ENCODE measurements around the gene IL10.

DNA sequence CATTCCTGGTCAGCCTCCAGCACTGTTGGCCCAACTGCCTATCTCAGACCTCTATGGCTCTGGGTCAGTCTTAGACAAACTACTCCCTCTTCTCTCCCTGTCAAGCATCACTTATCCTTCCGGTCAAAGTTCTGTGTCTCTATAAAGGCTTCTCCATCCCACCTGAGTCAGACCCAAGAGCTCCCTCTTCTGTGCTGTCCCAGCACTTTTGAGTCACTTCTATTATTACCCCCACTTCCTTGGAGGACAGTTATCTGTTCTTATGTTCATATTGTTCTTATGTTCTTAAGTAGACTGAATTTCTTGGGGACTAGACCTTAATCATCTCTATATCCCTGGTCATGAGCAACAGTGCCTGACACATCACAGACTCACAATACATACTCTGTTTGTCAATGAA is 29.2 kb upstream of the IL10 start:
- TF ChIP-seq POLR2A (IDR thresholded peaks at IDR 0.05; ENCODE audit: low read length) (no peak), GATA1 (IDR thresholded peaks at IDR 0.05; ENCODE audit: low read depth, low read length) (no peak)
